Progenitor cell of endocrine pancreas (in vitro differentiated cells): Measurements from ENCODE around the gene SHROOM1. TPM values are rescaled to one million over a fixed set of nuclear protein-coding genes. Genes with fewer than 3 reads are reported as not detected.

Experiments used
- DNase-seq: peaks from one replicate; pipeline ENCODE4 v3.0.0; 2021; ENCODE audit warnings: low spot score; ENCODE audit not compliant: unreplicated experiment
- H3K27ac Mint-ChIP-seq: 2 replicates; pipeline ENCODE4 v1.8.0; 2021; ENCODE audit warnings: mild to moderate bottlenecking, moderate library complexity, mixed read lengths
- H3K27me3 Mint-ChIP-seq: 2 replicates; pipeline ENCODE4 v1.8.0; 2021; ENCODE audit warnings: mixed read lengths
- H3K36me3 Mint-ChIP-seq: 2 replicates; pipeline ENCODE4 v1.8.0; 2022; ENCODE audit warnings: mixed read lengths; ENCODE audit not compliant: insufficient read depth
- H3K4me1 Mint-ChIP-seq: 2 replicates; pipeline ENCODE4 v1.8.0; 2021; ENCODE audit warnings: low read depth, mixed read lengths
- H3K4me3 Mint-ChIP-seq: 2 replicates; pipeline ENCODE4 v1.8.0; 2021; ENCODE audit warnings: low read depth, mild to moderate bottlenecking, moderate library complexity, mixed read lengths
- H3K9me3 Mint-ChIP-seq: 2 replicates; pipeline ENCODE4 v1.8.0; 2021; ENCODE audit warnings: low read depth, mixed read lengths
- CTCF ChIP-seq: fragments of 200-600 bp; sonication (generic); IDR thresholded peaks from one replicate; pipeline ENCODE4 v1.5.0; 2021; ENCODE audit warnings: antibody characterized with exemption, mild to moderate bottlenecking; ENCODE audit not compliant: unreplicated experiment
- total RNA-seq: library from RNA; stranded (reverse); gene quantifications from 2 replicates; pipeline ENCODE4 v1.2.1, GENCODE V29; 2021

Gene SHROOM1
- total RNA-seq, 1 donor from 2014 or later: 10.0 TPM

- Mint-ChIP-seq H3K4me3 (no peak overlapping the region), H3K36me3 (no peaks in the 10 kb centered on the region), H3K9me3 (no peaks in the 10 kb centered on the region), H3K4me1 (peaks cover 9% of the 10 kb centered on the region), H3K27ac (no peak overlapping the region), H3K27me3 (peaks cover 45% of the 10 kb centered on the region)
- DNase-seq: no peak
- TF ChIP-seq CTCF: no peak
Observed at GRCh38 chr5:132827943-132828673, 2.3 kb downstream of the SHROOM1 start.

GRCh38 chr5:132826424-132827082 lies 3.9 kb downstream of the SHROOM1 start:
- peaks cover 40% of the 10 kb centered on the region for H3K27me3 Mint-ChIP-seq
- no peaks in the 10 kb centered on the region for H3K36me3 Mint-ChIP-seq
- H3K4me1 Mint-ChIP-seq: peaks cover 9% of the 10 kb centered on the region
- no peak overlapping the region for H3K27ac Mint-ChIP-seq
- no peak overlapping the region for H3K4me3 Mint-ChIP-seq
- DNase-seq: no peak
- no peaks in the 10 kb centered on the region for H3K9me3 Mint-ChIP-seq
- TF ChIP-seq CTCF: no peak

- no peak for TF ChIP-seq CTCF
- Mint-ChIP-seq H3K9me3 (no peaks in the 10 kb centered on the region), H3K4me1 (peaks cover 5% of the 10 kb centered on the region), H3K4me3 (peak overlapping the region; percentile 19), H3K36me3 (no peaks in the 10 kb centered on the region), H3K27me3 (peaks cover 36% of the 10 kb centered on the region), H3K27ac (no peak overlapping the region)
- no peak for DNase-seq
Observed at GRCh38 chr5:132825834-132826391, 4.5 kb downstream of the SHROOM1 start.

- H3K9me3 Mint-ChIP-seq: no peaks in the 10 kb centered on the region
- H3K27ac Mint-ChIP-seq: no peak overlapping the region
- peaks cover 38% of the 10 kb centered on the region for H3K27me3 Mint-ChIP-seq
- no peak for DNase-seq
- peaks cover 5% of the 10 kb centered on the region for H3K4me1 Mint-ChIP-seq
- TF ChIP-seq CTCF: no peak
- H3K4me3 Mint-ChIP-seq: no peak overlapping the region
- H3K36me3 Mint-ChIP-seq: no peaks in the 10 kb centered on the region
Observed at GRCh38 chr5:132825033-132825833, 5.2 kb downstream of the SHROOM1 start.

GRCh38 chr5:132824426-132824825 lies 6.0 kb downstream of the SHROOM1 start:
- Mint-ChIP-seq H3K4me1 (peaks cover 4% of the 10 kb centered on the region), H3K27ac (no peak overlapping the region), H3K4me3 (no peak overlapping the region), H3K9me3 (no peaks in the 10 kb centered on the region), H3K27me3 (peaks cover 38% of the 10 kb centered on the region), H3K36me3 (no peaks in the 10 kb centered on the region)
- no peak for TF ChIP-seq CTCF
- no peak for DNase-seq
